Smooth muscle cell (in vitro differentiated cells): ENCODE results near the gene HORMAD2. TPM values are rescaled to one million over a fixed set of nuclear protein-coding genes. Genes with fewer than 3 reads are reported as not detected.

ENCODE experiments used
- DNase-seq: peaks from one replicate; lab custom pipeline; 2025; ENCODE audit not compliant: unreplicated experiment; lab: John Stamatoyannopoulos, UW
- H2AFZ ChIP-seq: fragments of 200-600 bp; sonication (generic); 2 replicates; pipeline ENCODE4 v1.6.0; 2016; ENCODE audit warnings: antibody characterized with exemption, low read depth, mild to moderate bottlenecking
- H3F3A ChIP-seq: fragments of 200-600 bp; sonication (generic); 2 replicates; pipeline ENCODE4 v1.6.0; 2017; ENCODE audit warnings: antibody characterized with exemption, low read depth
- H3K27ac ChIP-seq: fragments of 200-600 bp; sonication (generic); 2 replicates; pipeline ENCODE4 v1.5.1; 2016; ENCODE audit warnings: low read depth, mild to moderate bottlenecking
- H3K27me3 ChIP-seq: fragments of 200-600 bp; sonication (generic); 2 replicates; pipeline ENCODE4 v1.6.1; 2016; ENCODE audit warnings: low read depth, mild to moderate bottlenecking
- H3K36me3 ChIP-seq: fragments of 200-600 bp; sonication (generic); 2 replicates; pipeline ENCODE4 v1.5.1; 2016; ENCODE audit warnings: low read depth
- H3K4me1 ChIP-seq: fragments of 200-600 bp; sonication (generic); 2 replicates; pipeline ENCODE4 v1.5.1; 2016; ENCODE audit warnings: low read depth
- H3K4me2 ChIP-seq: fragments of 200-600 bp; sonication (generic); 2 replicates; pipeline ENCODE4 v1.6.0; 2016; ENCODE audit warnings: mild to moderate bottlenecking
- H3K4me3 ChIP-seq: fragments of 200-600 bp; sonication (generic); 2 replicates; pipeline ENCODE4 v1.5.1; 2016; ENCODE audit warnings: mild to moderate bottlenecking
- H3K79me2 ChIP-seq: fragments of 200-600 bp; sonication (generic); 2 replicates; pipeline ENCODE4 v1.6.0; 2016; ENCODE audit warnings: low read depth, mild to moderate bottlenecking
- H3K9ac ChIP-seq: fragments of 200-600 bp; sonication (generic); 2 replicates; pipeline ENCODE4 v1.6.0; 2016; ENCODE audit warnings: low read depth
- H3K9me3 ChIP-seq: fragments of 200-600 bp; sonication (generic); replicated peaks from 2 replicates; pipeline ENCODE4 v1.5.1; 2016; ENCODE audit warnings: low read depth
- H4K20me1 ChIP-seq: fragments of 200-600 bp; sonication (generic); 2 replicates; pipeline ENCODE4 v1.6.0; 2016; ENCODE audit warnings: low read depth
- WGBS: methylation state at CpG from one replicate; pipeline ENCODE4 v1.1.7; 2016; ENCODE audit warnings: low lambda C conversion rate; 5-methylcytosine and 5-hydroxymethylcytosine counted together
- polyA plus RNA-seq: library from polyadenylated mRNA; unstranded; fragments of >200 nt; fragmentation: Nextera tagmentation; extraction: Ambion mirVana; gene quantifications from 2 replicates; pipeline ENCODE4 v1.2.1, GENCODE V29; 2016
- total RNA-seq: library from RNA; depleted of rRNA; stranded (reverse); fragments of >200 nt; gene quantifications from 2 replicates; pipeline ENCODE4 v1.2.3, GENCODE V29; 2014
- TF ChIP-seq, protein P1 (sequence below): fragments of 200-600 bp; sonication (generic); IDR thresholded peaks from 2 replicates; pipeline ENCODE4 v1.5.1; 2017; ENCODE audit warnings: borderline replicate concordance, mild to moderate bottlenecking, antibody characterized with exemption; ENCODE audit not compliant: insufficient read depth, poor library complexity, severe bottlenecking

The HORMAD2 gene
- total and polyA plus RNA-seq, 2 experiments from 2014 or later, result 1.4 TPM; not detected in 1

GRCh38 chr22:30045901-30046715 is 34.2 kb upstream of the HORMAD2 start:
- H3K27me3 ChIP-seq, result no peaks in the 10 kb centered on the region
- H2AFZ ChIP-seq, result no peak overlapping the region
- no peak overlapping the region for H3K27ac ChIP-seq
- TF ChIP-seq, protein P1, sequence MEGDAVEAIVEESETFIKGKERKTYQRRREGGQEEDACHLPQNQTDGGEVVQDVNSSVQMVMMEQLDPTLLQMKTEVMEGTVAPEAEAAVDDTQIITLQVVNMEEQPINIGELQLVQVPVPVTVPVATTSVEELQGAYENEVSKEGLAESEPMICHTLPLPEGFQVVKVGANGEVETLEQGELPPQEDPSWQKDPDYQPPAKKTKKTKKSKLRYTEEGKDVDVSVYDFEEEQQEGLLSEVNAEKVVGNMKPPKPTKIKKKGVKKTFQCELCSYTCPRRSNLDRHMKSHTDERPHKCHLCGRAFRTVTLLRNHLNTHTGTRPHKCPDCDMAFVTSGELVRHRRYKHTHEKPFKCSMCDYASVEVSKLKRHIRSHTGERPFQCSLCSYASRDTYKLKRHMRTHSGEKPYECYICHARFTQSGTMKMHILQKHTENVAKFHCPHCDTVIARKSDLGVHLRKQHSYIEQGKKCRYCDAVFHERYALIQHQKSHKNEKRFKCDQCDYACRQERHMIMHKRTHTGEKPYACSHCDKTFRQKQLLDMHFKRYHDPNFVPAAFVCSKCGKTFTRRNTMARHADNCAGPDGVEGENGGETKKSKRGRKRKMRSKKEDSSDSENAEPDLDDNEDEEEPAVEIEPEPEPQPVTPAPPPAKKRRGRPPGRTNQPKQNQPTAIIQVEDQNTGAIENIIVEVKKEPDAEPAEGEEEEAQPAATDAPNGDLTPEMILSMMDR, result no peak
- no peak overlapping the region for H3K9ac ChIP-seq
- H3F3A ChIP-seq, result peaks cover 4% of the 10 kb centered on the region
- no peaks in the 10 kb centered on the region for H3K36me3 ChIP-seq
- no peaks in the 10 kb centered on the region for H3K4me1 ChIP-seq
- H3K4me2 ChIP-seq, result no peak overlapping the region
- 94% methylated on average over 21 of the region's 21 CpGs for WGBS
- no peak overlapping the region for H3K4me3 ChIP-seq
- H4K20me1 ChIP-seq, result no peaks in the 10 kb centered on the region
- H3K79me2 ChIP-seq, result no peaks in the 10 kb centered on the region
- H3K9me3 ChIP-seq, result no peaks in the 10 kb centered on the region
- DNase-seq, result no peak

GRCh38 chr22:30046716-30047363 is 33.4 kb upstream of the HORMAD2 start:
- Histone ChIP-seq H3K27me3 (no peaks in the 10 kb centered on the region), H2AFZ (no peak overlapping the region), H4K20me1 (no peaks in the 10 kb centered on the region), H3K79me2 (no peaks in the 10 kb centered on the region), H3K36me3 (no peaks in the 10 kb centered on the region), H3F3A (peaks cover 4% of the 10 kb centered on the region), H3K9me3 (no peaks in the 10 kb centered on the region), H3K9ac (no peak overlapping the region), H3K4me1 (no peaks in the 10 kb centered on the region), H3K27ac (no peak overlapping the region), H3K4me3 (no peak overlapping the region), H3K4me2 (no peak overlapping the region)
- WGBS, result 96% methylated on average over 15 of the region's 15 CpGs
- no peak for DNase-seq
- TF ChIP-seq, protein P1, result no peak

DNA sequence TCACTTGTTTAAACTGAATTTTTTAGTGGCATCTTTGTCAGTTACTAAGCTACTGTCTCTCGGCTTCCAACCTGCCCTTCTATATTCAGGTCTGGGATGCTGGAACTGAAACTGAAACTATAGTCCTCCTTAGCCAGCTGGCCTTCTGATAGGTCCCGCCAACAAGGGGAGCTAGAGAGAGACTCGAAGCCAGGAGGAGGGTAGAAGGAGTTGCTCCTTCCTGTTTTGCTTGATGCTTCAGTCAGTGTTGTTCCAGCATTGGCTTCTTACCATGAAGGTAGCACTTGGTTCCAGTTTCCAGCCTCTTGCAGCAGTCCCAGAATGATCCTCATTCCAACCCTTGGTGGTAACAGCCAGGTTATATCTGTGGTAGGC is 32.9 kb upstream of the HORMAD2 start:
- H4K20me1 ChIP-seq, result no peaks in the 10 kb centered on the region
- no peak overlapping the region for H3K27ac ChIP-seq
- no peaks in the 10 kb centered on the region for H3K36me3 ChIP-seq
- H3F3A ChIP-seq, result peaks cover 4% of the 10 kb centered on the region
- H3K27me3 ChIP-seq, result no peaks in the 10 kb centered on the region
- H3K4me3 ChIP-seq, result no peak overlapping the region
- H3K9ac ChIP-seq, result no peak overlapping the region
- no peaks in the 10 kb centered on the region for H3K4me1 ChIP-seq
- no peak for DNase-seq
- H3K79me2 ChIP-seq, result no peaks in the 10 kb centered on the region
- no peaks in the 10 kb centered on the region for H3K9me3 ChIP-seq
- no peak overlapping the region for H2AFZ ChIP-seq
- TF ChIP-seq, protein P1, result no peak
- 97% methylated on average over 3 of the region's 3 CpGs for WGBS
- no peak overlapping the region for H3K4me2 ChIP-seq

- no peaks in the 10 kb centered on the region for H3K36me3 ChIP-seq
- H3K4me3 ChIP-seq, result no peak overlapping the region
- WGBS, result 91% methylated on average over 2 of the region's 2 CpGs
- H4K20me1 ChIP-seq, result no peaks in the 10 kb centered on the region
- TF ChIP-seq, protein P1, result no peak
- peaks cover 4% of the 10 kb centered on the region for H3F3A ChIP-seq
- no peaks in the 10 kb centered on the region for H3K9me3 ChIP-seq
- no peaks in the 10 kb centered on the region for H3K4me1 ChIP-seq
- H3K27me3 ChIP-seq, result no peaks in the 10 kb centered on the region
- H3K27ac ChIP-seq, result no peak overlapping the region
- no peak for DNase-seq
- no peak overlapping the region for H3K4me2 ChIP-seq
- no peaks in the 10 kb centered on the region for H3K79me2 ChIP-seq
- no peak overlapping the region for H2AFZ ChIP-seq
- H3K9ac ChIP-seq, result no peak overlapping the region
Observed at GRCh38 chr22:30048681-30049080, 31.6 kb upstream of the HORMAD2 start.
